ENCODE measurements around the gene UBE2B.
A peak's percentile ranks its signal among the peaks of the same experiment; 100 is the strongest.
"Not testable (repeated sequence)": the region's sequence is repeated elsewhere in the genome, so short reads cannot be mapped to it uniquely, and the experiment has no call there.

UBE2B gene

DNA sequence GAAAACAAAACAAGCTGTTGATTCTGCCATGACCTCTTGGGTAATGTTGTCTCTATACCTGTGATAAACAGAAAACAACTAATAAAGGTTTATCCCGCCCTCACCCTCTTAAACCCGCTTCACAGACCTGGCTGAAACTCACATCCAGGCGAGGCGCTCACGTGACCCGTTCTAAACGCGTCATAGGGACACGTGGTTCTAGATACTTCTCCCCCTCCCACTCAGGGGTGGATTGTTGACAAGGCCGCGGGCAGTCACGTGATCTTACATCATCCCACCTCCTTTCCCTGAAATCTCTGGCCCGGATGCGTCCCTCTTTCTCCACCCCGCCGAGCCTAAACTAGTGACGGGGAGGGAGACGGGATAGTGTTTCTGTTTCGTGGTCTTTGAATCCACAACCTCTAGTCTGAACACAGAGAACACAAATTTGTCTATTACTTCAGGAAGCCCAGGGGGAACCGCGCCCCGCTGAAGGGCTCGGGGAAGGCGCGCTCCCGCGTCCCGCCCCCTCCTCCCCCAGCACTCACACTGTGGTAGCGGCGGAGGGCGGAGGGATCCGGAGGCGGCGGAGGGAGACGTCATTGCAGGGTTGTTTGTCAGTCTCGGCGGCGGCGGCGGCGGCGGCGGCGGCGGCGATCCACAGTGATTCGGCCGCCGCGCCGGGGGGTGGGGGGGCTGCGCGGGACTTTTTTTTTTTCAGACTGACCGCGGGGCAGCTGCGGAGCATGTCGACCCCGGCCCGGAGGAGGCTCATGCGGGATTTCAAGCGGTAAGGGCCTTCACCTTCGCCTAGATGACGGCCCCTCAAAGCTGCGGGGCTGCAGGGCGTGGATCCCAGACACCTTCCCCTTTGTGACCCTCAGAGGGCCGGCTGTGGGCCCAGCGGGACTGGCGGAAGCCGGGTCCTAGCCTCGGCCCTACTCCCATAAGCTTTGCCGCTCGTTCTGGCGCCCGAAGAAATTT lies at the start of gene UBE2B:
Gene UBE2B (plus strand): TSS at position 699 of the 963 bp plus-strand sequence. CDS start 27 bp downstream, at position 726.
- peak; percentile 100 for DNase-seq (ENCODE audit: low read depth)
- peak within 1 kb of the TSS; percentile 97 for H3K4me3 ChIP-seq (ENCODE audit: low read depth, low read length)
- TF ChIP-seq, protein P1, sequence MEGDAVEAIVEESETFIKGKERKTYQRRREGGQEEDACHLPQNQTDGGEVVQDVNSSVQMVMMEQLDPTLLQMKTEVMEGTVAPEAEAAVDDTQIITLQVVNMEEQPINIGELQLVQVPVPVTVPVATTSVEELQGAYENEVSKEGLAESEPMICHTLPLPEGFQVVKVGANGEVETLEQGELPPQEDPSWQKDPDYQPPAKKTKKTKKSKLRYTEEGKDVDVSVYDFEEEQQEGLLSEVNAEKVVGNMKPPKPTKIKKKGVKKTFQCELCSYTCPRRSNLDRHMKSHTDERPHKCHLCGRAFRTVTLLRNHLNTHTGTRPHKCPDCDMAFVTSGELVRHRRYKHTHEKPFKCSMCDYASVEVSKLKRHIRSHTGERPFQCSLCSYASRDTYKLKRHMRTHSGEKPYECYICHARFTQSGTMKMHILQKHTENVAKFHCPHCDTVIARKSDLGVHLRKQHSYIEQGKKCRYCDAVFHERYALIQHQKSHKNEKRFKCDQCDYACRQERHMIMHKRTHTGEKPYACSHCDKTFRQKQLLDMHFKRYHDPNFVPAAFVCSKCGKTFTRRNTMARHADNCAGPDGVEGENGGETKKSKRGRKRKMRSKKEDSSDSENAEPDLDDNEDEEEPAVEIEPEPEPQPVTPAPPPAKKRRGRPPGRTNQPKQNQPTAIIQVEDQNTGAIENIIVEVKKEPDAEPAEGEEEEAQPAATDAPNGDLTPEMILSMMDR (conservative IDR thresholded peaks at IDR 0.05; ENCODE audit: low read depth, low read length) = no peak

GRCh38 chr5:134327327-134327726 lies 44.0 kb upstream of the UBE2B start:
- no peak for DNase-seq (ENCODE audit: low read depth)
- no peak overlapping the region for H3K4me3 ChIP-seq (ENCODE audit: low read depth, low read length)
- TF ChIP-seq, protein P1 (conservative IDR thresholded peaks at IDR 0.05; ENCODE audit: low read depth, low read length) = no peak

DNA sequence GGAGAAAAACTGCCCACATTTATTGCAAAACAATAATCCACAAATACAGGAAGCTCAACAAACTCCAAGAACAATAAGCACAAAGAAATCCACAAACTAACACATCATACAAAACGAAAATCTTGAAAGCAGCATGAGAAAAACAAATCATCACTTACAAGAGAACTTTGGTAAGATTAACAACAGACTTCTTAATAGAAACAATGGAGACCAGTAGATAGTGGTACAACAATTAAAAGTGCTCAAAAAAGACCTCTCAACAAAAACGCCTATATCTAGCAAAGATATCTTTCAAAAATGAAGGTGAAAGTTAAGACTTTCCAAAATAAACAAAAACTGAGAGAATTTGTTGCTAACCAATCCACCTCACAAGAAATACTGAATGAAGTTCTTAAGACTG lies 42.8 kb upstream of the UBE2B start:
- peak; percentile 6 for DNase-seq (ENCODE audit: low read depth)
- TF ChIP-seq, protein P1 (conservative IDR thresholded peaks at IDR 0.05; ENCODE audit: low read depth, low read length) = no peak
- no peak overlapping the region for H3K4me3 ChIP-seq (ENCODE audit: low read depth, low read length)

DNA sequence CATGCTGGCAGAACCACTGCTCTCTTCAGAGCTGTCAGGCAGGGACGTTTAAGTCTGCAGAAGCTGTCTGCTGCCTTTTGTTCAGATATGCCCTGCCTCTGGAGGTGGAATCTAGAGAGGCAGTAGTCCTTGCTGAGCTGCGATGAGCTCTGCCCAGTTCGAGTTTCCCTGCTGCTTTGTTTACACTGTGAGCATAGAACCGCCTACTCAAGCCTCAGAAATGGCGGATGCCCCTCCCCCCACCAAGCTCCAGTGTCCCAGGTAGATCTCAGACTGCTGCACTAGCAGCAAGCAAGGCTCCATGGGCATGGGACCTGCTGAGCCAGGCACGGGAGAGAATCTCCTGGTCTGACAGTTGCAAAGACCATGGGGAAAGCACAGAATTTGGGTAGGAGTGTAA lies 34.5 kb upstream of the UBE2B start:
- not testable (repeated sequence) for DNase-seq (ENCODE audit: low read depth); H3K4me3 ChIP-seq (ENCODE audit: low read depth, low read length)

- H3K4me3 ChIP-seq (ENCODE audit: low read depth, low read length); DNase-seq (ENCODE audit: low read depth): not testable (repeated sequence)
Measured at GRCh38 chr5:134343500-134343899, 27.9 kb upstream of the UBE2B start.

DNA sequence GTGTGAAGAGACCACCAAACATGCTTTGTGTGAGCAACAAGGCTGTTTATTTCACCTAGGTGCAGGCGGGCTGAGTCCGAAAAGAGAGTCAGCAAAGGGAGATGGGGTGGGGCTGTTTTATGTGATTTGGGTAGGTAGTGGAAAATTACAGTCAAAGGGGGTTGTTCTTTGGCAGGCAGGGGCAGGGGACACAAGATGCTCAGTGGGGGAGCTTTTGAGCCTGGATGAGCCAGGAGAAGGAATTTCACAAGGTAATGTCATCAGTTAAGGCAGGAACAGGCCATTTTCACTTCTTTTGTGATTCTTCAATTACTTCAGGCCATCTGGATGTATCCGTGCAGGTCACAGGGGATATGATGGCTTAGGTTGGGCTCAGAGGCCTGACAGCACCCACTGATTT lies 25.9 kb upstream of the UBE2B start:
- DNase-seq (ENCODE audit: low read depth); H3K4me3 ChIP-seq (ENCODE audit: low read depth, low read length): not testable (repeated sequence)

- no peak for DNase-seq (ENCODE audit: low read depth)
- H3K4me3 ChIP-seq (ENCODE audit: low read depth, low read length) = no peak overlapping the region
- TF ChIP-seq, protein P1 (conservative IDR thresholded peaks at IDR 0.05; ENCODE audit: low read depth, low read length) = no peak
Measured at GRCh38 chr5:134345996-134346395, 25.4 kb upstream of the UBE2B start.

- TF ChIP-seq, protein P1 (conservative IDR thresholded peaks at IDR 0.05; ENCODE audit: low read depth, low read length) = no peak
- DNase-seq (ENCODE audit: low read depth) = no peak
- H3K4me3 ChIP-seq (ENCODE audit: low read depth, low read length) = no peak overlapping the region
Measured at GRCh38 chr5:134349463-134349862, 21.9 kb upstream of the UBE2B start.

Measured in choroid plexus epithelial cell (primary cell).